Activated CD8-positive, alpha-beta memory T cell treated with anti-CD3 and anti-CD28 coated beads, Interleukin-2, amount 50 U/mL, for 4 hours (primary cell): ENCODE measurements around the gene CIT.
"Not testable (repeated sequence)": the region's sequence is repeated elsewhere in the genome, so short reads cannot be mapped to it uniquely, and the experiment has no call there.

Source experiments
- DNase-seq: peaks from one replicate; pipeline ENCODE4 v3.0.0-alpha.2; 2020

Gene CIT

DNA sequence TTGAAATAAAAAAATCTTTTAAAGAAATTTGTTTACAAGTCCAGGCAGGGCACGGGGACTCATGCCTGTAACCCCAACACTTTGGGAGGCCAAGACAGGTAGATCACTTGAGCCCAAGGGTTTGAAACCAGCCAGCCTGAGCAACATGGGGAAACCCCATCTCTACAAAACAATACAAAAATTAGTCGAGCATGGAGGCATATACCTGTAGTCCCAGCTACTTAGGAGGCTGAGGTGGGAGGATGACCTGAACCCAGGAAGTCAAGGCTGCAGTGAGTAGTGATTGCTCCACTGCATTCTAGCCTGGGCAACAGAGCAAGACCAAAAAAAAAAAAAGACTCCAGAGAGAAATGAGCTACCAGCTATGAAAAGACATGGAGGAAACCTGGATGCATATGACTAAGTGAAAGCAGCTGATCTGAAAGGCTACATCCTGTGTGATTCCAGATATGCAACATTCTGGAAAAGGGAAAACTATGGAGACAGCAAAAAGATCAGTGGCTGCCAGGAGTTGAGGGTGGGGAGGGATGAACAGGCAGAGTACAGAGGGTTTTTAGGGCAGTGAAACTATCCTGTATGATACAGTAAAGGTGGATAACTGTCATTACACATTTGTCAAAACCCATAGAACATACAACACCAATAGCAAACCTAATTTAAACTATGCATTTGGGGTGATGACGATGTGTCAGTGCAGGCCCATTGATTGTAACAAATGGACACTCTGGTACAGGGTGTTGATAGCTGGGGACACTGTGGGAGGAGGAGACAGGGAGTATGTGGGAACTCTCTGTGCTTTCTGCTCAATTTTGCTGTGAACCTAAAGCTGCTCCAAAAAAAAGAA is 149.3 kb downstream of the CIT start:
- no peak for DNase-seq

DNA sequence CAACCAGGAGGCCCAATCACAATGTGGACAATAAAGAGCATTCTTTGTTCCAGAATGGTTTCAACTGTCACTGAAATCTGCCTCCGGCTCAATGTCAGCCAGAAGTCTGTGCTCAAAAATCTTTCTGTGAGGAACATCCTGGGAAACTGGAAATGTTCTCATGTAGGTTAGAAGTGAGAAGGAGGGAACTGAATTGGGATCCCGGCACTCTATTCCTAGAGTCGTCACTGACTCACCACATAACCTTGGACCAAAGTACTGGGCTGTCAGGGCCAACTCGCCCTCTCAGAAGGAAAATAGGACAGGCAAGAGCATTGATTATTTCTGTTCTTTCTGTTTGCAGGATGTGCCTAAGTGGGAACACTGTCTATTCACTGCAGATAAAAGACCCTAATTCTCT is 151.6 kb downstream of the CIT start:
- no peak for DNase-seq

DNA sequence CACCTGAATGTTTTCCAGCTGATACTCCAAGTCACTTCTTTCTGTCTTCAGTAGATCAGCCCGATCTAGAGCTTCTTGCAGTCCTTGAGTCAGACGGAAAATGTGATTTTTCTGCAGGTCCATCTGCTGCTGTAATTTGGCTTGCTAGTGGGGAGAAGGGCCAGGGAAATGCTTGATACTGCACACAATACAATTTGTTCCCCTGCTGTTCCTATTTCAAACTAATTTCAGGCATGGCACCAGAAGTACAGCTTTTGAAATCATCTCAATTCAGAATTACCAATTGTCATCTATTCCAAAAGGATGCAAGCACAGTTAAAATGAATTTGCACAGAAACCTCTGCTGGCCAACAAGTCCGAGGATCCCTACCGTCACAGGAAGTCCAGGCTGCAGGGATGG is 155.8 kb downstream of the CIT start:
- DNase-seq, result no peak

DNA sequence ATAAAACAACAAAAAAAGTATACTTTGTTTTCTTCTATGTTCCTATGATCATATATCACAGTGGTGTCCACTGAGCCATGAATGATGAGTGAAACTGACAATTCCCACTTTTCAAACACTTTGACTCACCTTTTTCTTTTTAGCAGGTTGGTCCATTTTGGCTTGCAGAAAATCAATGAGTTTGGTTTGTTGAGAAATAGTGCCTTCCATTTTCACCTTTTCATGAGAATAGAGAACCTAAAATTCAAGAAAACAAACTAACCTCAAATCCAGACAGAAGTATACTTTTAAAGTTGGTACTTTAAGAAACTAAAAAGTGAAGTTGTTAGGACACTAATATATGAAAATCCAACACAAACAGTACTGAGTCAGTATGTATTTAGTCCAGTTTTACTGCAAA is 156.8 kb downstream of the CIT start:
- DNase-seq, result no peak

DNA sequence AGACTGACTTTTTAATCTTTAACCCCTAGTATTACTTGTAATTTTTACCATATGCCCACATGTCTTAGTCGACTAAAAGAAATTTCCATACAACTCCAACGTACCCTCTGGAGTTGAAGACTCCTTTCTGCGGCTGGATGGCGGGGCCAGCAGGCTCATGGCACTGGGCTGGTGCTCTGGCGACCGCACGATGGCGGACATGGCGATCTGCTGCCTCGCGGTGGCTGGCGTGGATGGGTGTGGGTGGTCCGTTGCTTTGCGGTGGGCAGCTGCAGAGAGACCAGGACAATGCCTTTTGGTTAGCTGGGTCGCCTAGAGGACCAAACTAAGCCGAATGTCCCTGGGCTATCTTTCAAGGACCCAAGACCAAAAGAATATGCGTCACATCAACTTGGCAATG is 159.0 kb downstream of the CIT start:
- no peak for DNase-seq

DNA sequence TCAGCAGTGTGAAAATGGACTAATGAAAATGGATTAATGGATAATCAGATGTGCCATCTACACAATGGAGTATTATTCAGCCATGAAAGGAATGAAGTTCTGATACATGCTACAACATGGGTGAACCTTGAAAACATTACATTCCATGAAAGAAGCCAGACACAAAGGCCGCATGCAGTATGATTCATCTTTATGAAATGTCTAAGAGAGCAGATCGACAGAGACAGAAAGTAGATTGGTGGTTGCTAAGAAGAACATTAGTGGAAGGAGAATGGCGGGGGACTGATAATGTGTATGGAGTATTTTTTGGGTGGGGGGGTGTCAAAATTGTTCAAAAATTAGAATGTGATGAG is 161.9 kb downstream of the CIT start:
- no peak for DNase-seq

DNA sequence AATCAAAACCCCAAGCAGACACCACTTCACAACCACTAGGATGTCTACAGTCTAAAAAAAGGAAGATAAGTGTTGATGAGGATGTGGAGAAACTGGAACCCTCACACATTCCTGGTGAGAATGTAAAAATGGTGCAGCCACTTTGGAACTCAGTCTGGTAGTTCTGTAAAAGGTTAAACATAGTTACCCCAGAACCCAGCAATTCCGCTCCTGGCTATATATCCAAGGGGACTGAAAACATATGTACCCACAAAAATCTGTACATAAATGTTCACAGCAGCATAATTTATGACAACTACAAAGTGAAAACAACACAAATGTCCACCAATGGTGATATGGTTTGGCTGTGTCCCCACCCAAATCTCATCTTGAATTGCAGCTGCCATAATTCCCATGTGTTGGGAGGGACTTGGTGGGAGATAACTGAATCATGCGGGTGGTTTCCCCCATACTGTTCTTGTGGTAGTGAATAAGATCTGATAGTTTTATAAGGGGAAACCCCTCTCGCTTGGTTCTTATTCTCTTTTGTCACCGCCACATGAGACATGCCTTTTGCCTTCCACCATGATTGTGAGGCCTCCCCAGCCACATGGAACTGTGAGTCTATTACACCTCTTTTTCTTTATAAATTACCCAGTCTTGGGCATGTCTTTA is 162.4 kb downstream of the CIT start:
- no peak for DNase-seq

DNA sequence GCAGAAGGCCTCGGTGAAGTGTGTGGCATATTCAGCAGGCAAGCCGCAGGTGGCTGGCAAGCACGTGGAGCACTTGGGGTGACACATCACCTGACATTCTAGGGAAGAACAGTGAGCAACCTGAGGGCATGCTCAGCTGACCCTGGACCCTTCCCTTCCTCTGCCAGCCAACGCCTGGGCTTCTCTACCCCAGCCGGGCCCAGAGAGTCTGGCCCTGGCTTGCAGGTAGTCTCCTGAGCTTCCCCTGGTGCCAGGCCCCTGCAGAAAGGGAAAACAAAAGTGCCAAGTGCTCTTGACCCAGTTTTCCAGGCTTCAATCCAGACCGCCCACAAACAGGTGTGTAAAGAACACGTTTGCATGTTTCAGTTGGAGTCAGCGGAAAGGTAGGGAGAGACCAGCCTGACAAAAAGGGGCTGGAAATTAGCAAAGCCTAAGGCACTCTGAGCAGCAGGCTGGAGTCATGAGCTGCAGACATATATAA is 163.5 kb downstream of the CIT start:
- DNase-seq, result no peak

DNA sequence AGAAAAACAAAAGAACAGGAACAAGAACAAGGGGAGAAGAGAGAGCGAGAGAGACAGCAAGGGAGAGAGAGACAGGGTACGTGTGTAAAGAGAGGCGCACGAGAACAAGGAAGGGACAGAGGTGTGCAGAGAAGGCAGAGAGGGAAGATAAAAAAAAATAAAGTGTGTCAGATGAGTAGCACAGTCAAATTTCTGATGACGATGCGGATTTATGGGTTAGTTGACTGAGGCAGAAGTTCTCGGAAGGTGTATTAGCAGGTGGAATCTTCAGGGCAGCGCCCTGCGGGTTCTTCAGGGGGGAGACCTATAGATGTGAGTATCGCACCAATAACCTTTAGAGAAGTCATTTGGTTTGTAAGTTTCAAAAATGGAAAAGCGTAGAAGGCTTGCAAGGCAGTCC is 164.4 kb downstream of the CIT start:
- DNase-seq, result no peak

DNA sequence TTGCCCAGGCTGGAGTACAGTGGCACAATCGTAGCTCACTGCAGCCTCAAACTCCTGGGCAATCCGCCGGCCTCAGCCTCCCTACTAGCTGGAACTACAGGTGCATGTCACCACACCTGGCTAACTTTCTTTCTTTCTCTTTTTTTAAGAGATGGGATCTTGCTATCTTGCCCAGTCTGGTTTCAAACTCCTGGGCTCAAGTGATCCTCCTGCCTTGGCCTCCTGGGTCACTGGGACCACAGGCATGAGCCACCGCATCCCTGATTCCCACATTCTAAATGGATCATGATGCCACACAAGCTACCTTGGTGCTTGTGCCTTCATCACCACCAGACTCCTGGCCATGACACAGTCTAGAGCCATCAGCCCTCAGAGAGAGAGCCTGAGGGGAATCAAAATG is 165.4 kb downstream of the CIT start:
- no peak for DNase-seq

DNA sequence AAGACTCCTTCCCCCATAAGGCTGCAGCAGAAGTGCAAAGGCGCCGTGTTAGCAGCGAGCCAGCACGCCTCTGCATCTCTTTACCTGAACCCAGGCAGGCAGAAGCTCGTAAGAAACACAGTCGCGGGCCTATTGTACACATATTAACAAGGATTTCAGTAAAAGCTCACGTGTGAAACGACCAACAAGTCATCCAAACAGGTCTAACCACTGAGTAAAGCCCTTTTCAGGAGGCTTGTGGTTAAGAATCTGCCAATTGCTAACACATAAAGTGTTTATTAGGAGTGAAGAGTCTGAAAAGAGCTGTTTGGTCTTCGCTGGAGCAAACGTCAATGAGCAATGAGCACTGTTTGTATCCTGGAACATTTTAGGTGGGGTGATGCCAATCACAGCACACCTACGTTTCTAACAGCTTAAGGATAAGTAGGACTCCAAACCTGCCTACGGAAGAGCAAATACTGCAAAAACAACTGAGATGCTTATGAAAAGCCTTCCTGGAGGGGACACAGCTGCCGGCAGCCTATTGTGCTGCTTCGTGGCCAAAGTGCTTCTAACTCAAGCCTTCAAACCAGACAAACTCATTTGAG is 166.1 kb downstream of the CIT start:
- DNase-seq, result no peak

DNA sequence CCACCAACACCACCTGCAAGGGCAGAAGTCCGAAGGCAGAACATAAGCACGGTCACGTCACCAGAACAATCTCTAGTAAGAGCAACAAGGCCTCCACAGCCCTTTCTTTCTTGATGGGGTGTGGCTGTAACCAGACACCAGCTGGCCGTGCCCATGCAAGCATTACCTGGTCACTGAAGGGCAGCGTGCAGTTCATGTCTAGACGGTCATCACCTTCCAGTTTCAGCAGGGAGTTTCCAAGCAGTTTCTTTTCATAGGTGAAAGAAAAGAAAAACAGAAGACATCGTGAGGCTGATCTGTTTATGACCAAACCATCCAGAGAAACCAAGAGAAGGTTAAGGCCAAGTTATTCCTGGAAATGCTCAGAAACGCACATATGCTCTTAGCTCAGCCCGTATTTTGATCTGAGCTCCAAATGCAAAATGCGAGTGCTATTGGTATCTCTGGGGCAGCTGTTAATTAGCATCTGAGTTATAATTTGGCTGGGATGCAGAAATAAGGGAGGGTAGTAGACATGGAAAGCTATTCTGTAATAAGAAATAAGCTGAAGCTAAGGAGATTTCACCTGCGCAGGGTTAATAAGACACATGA is 166.7 kb downstream of the CIT start:
- no peak for DNase-seq

DNA sequence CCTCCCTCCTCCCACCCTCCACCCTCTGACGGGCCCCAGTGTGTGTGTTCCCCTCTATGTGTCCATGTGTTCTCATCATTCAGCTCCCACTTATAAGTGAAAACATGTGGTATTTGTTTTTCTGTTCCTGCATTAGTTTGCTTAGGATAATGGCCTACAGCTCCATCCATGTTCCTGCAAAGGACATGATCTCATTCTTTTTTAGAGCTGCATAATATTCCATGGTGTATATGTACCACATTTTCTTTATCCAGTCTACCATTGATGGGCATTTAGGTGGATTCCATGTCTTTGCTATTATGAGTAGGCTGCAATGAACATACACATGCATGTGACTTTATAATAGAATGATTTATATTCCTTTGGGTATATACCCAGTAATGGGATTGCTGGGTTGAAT is 170.7 kb downstream of the CIT start:
- DNase-seq, result not testable (repeated sequence)

DNA sequence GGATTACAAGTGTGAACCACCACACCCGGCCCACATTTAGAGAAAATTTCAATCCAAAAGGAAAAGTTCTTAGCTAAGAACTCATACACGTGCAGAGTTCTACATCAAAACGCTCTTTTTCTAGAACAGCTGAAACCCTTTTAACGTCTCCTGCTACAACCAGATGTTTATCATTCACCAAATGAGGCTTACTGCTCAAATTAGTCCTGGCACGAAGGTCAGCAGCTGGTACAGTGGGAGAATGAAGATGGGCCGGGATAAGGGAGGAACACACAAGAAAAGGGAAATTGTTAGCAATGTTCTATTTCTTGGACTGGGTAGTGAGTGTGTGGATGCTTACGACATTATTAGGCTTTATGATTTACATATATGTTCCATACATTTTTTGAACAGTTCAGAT is 171.9 kb downstream of the CIT start:
- DNase-seq, result no peak

DNA sequence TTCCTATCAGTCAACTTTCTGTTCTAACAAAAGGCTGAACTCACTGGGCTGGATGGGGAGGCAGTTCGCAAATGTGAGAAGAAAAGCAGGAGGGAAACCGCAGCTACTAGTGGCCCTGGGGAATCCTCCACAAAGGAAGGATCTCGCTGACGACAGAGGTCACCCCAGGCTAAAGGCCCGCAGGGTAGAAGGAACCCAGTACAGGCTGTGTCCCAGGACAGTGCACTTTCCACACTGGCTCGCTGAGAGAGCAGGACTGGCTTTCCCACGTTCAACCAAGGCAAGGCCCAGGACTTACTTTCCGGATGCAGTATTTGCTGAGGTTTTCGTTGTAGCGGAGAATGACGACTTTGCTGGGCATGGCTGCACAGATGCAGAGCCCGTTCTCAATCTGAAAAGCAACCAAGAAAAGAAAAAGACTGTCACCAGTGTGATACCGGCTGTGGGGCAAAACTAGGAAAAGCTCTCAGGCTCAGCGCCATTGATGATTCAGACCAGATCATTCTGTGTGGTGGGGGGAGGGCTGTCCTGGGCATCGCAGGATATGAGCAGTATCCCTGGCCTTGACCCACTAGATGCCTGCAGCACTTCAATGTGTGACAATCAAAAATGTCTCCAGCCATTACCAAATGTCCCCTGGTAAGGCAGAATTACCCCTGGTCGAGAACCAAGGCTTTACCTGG is 172.9 kb downstream of the CIT start:
- no peak for DNase-seq

DNA sequence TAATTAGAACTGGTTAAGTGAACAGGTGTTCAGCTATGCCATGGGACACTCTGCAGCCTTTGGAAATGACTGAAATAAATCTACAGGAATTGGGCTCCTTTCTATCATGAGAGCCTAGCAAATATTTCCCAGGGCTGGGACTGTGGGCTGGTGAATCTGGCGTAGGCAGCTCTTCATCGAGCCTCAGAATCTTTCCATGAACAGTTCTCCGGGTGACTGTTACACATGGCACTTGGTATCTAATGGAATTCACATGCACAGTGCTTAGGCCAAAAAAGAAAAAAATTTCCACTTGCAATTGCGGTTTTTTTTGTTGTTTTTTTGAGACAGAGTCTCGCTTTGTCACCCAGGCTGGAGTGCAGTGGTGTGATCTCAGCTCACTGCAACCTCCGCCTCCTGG is 177.0 kb downstream of the CIT start:
- DNase-seq, result no peak

DNA sequence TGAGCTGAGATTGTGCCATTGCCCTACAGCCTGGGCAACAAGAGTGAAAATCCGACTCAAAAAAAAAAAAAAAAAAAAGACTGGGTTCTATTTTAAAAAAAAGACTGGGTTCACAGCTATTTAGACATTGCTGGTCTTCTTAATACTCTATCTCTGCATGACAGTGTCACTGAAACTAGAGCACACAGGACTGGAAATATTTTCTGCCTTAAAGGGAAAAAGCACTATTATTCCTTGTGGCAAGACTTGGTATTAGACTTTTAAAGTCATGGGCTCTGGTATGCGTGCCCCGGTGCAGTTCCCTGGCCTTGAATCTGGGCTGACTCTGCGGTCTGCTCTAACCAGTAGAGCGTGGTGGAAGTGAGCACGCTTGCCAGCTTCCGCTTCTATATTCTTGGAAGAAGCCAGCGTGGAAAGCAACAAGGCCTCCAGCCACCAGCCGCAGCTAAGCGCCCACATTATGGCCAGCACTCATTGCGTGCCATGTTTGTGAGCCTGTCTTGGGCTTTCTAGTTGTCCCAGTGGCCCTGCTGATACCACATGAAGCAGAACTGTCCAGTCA is 177.8 kb downstream of the CIT start:
- DNase-seq, result no peak

DNA sequence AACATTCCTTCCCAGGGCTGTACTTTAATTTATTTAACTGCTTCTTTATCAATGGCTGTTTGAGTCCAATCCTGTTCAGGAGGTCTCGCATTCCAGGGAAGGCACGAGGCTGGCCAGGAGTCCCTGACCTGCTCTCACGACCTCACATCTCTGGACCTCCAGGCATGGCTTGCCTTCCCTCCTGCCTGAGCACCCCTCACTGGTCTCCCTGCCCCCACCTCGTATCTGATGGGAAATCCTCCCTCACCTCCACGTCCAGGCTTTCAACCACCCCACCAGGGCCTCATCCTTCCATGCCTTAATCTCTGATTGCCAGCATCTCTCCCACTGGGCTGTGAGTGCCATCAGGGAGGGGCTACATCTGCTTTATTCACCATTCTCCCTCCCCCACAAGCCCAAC is 180.2 kb downstream of the CIT start:
- DNase-seq, result no peak

DNA sequence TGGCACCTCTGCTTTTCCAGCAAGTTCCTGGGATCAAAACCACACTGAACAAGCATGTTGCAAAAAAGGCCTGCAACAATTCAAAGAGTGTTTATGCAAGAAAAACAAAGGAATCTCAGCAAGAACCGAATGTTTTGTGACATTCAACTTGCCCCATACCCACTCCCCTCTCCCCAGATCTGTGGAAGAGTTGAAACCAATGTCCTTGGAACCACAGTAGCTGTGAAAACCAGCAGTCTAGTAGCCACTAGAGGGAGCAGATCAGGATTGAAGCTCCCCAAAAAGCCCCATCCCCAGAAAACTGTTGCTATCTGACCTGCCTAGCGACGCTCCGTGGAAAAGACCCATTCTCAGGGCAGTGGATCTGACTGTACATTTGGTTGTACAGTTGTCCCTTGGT is 182.1 kb downstream of the CIT start:
- no peak for DNase-seq

DNA sequence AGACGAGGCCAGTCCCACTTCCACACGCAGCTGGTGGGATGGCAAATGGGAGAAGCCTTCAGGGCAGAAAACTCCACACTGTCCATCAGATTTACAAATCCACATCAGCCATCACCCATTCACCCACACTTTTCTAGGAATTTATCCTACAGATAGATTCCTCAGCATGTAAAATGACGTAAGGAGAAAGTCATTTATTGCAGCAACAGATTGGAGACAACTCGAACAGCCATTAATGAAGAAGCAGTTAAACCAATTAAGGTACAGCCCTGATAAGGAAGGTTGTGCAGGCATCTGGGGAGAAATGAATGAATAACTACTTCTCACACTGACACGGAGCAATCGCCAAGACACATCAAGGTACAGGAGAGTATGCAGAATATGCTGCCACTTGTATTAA is 183.0 kb downstream of the CIT start:
- no peak for DNase-seq

DNA sequence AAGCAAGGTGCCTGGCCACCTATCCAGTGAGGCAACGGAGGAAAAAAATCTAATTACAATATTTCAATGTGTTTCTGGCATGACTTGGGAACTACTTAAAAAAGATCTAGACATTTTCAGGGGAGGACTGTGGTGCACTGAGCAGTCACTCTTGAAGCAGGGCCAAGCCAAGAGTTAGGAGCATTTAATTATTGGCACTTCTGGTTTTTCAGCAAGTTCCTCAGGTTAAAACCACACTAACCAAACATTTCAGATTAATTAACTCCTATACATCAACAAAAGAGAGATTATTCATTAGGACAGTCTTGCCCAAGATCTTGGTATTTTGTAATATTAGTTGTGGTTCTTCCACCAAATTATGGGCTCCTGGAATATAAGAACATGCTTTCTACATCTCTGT is 183.6 kb downstream of the CIT start:
- DNase-seq, result no peak

DNA sequence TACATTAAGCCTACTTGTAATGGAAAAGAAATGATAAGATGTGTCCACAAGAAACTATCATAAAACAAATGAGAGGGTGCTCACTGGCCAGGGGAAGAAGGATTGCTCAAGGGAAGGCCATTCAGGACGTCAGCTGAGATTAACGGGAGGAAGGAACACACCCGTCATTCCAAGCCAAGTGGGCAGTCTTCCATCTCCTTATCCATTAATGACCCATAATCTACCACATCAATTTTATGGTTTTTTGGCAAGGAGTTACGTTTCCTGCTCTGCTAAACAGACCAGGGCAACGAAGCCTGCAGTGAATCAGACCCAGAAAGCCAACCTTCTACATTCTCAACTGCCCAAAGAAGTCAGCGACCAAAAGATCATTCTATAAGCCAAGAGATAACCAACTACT is 184.1 kb downstream of the CIT start:
- no peak for DNase-seq

DNA sequence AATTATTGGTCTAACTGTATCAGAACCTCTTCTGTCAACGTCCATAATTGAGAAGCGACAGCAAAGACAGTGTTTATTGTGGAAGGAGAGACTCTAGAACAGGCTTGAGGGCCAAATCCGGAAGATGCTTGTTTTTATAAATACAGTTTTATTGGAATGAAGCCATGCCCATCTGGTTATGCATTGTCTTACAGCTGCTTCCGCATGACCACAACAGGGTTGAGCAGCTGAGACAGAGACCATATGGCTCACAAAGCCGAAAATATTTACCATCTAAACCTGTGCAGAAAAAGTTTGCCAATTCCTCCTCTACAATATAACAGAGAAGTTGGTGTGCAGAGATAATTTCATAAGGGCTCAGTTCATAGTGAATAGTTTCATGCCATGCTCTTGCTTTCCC is 184.7 kb downstream of the CIT start:
- DNase-seq, result no peak
